Measurements from ENCODE around the gene RHEX.

RHEX gene

DNA sequence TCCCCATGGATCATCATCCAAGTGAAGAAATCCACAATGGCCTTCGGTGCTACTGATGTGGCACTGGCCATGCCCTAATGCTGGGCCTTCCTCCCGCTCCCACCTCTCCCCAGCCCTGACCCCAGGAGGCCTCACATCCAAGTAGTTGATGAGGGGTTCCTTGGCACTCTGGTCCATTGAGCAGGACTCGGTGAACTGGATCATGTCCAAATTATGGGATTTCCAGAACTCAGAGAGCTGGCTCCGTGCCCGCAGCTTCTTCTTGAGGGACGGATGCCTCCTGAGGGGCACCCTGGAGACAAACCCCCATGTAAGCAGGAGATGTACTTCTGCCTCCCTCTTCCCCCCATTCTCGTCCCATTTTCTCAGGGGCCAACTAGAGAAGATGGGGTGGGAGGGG, 30.2 kb upstream of the RHEX start:
- H2AFZ ChIP-seq (ENCODE audit: low read length), result no peak overlapping the region
- no peaks in the 10 kb centered on the region for H3K27me3 ChIP-seq (replicated peaks; ENCODE audit: insufficient read depth, low read length)
- no peaks in the 10 kb centered on the region for H3K4me1 ChIP-seq (ENCODE audit: low read length)
- H3K79me2 ChIP-seq (ENCODE audit: low read length), result no peaks in the 10 kb centered on the region
- no peaks in the 10 kb centered on the region for H3F3A ChIP-seq (ENCODE audit: insufficient read depth, low read length)
- H3K9me3 ChIP-seq (replicated peaks; ENCODE audit: insufficient read depth, low read length), result no peaks in the 10 kb centered on the region
- no peak for TF ChIP-seq EZH2 (optimal IDR thresholded peaks at IDR 0.05; ENCODE audit: low read depth, low read length)
- H3K9ac ChIP-seq (ENCODE audit: low read length), result no peak overlapping the region
- no peak overlapping the region for H3K4me2 ChIP-seq (ENCODE audit: low read depth, low read length)
- no peak for DNase-seq
- no peaks in the 10 kb centered on the region for H4K20me1 ChIP-seq (ENCODE audit: insufficient read depth, low read length)
- H3K4me3 ChIP-seq (ENCODE audit: low read length), result no peak overlapping the region
- no peaks in the 10 kb centered on the region for H3K36me3 ChIP-seq (replicated peaks; ENCODE audit: insufficient read depth, low read length)
- no peaks in the 10 kb centered on the region for H3K9me2 ChIP-seq (replicated peaks; ENCODE audit: insufficient read depth, low read length)
- no peak overlapping the region for H3K27ac ChIP-seq (ENCODE audit: low read length)

DNA sequence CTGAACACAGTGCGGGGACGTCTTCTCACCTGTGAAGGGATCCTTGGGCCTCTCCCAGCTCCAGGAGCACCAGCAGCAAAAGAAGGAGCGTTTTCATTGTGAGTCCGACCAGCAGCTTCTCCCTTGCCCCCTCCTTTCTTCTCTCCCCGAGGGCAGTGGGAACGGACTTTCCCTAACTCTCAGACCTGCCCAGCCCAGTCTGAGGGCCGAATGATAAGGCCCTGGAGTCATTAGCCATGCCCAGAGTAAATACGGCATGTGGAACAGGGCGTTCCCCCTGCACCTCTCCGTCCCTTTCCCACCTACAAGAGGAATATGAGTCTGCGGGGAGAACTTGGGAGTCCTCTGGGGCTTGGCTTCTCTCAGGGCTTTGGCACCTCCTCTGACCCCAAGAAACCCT, 29.3 kb upstream of the RHEX start, which contains the start of gene CTSE:
CTSE (minus strand) TSS at position 201 of the 400 bp plus-strand sequence; CDS start at position 97, 104 bp downstream.
- TF ChIP-seq EZH2 (optimal IDR thresholded peaks at IDR 0.05; ENCODE audit: low read depth, low read length) (no peak), EZH2phosphoT487 (IDR thresholded peaks at IDR 0.05; ENCODE audit: low read length) (no peak)
- TF ChIP-seq, protein P1, sequence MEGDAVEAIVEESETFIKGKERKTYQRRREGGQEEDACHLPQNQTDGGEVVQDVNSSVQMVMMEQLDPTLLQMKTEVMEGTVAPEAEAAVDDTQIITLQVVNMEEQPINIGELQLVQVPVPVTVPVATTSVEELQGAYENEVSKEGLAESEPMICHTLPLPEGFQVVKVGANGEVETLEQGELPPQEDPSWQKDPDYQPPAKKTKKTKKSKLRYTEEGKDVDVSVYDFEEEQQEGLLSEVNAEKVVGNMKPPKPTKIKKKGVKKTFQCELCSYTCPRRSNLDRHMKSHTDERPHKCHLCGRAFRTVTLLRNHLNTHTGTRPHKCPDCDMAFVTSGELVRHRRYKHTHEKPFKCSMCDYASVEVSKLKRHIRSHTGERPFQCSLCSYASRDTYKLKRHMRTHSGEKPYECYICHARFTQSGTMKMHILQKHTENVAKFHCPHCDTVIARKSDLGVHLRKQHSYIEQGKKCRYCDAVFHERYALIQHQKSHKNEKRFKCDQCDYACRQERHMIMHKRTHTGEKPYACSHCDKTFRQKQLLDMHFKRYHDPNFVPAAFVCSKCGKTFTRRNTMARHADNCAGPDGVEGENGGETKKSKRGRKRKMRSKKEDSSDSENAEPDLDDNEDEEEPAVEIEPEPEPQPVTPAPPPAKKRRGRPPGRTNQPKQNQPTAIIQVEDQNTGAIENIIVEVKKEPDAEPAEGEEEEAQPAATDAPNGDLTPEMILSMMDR (IDR thresholded peaks at IDR 0.05; ENCODE audit: low read length), result no peak
- no peak within 1 kb of the TSS for H3K9ac ChIP-seq (ENCODE audit: low read length)
- no peaks in the 10 kb centered on the region for H3K27me3 ChIP-seq (replicated peaks; ENCODE audit: insufficient read depth, low read length)
- no peaks in the 10 kb centered on the region for H3K9me3 ChIP-seq (replicated peaks; ENCODE audit: insufficient read depth, low read length)
- H3K36me3 ChIP-seq (replicated peaks; ENCODE audit: insufficient read depth, low read length), result no peaks in the 10 kb centered on the region
- H3F3A ChIP-seq (ENCODE audit: insufficient read depth, low read length), result no peaks in the 10 kb centered on the region
- no peak within 1 kb of the TSS for H3K4me2 ChIP-seq (ENCODE audit: low read depth, low read length)
- no peaks in the 10 kb centered on the region for H3K79me2 ChIP-seq (ENCODE audit: low read length)
- H2AFZ ChIP-seq (ENCODE audit: low read length), result no peak within 1 kb of the TSS
- no peaks in the 10 kb centered on the region for H3K4me1 ChIP-seq (ENCODE audit: low read length)
- DNase-seq, result no peak
- no peaks in the 10 kb centered on the region for H3K9me2 ChIP-seq (replicated peaks; ENCODE audit: insufficient read depth, low read length)
- H3K27ac ChIP-seq (ENCODE audit: low read length), result no peak within 1 kb of the TSS
- no peak within 1 kb of the TSS for H3K4me3 ChIP-seq (ENCODE audit: low read length)
- no peaks in the 10 kb centered on the region for H4K20me1 ChIP-seq (ENCODE audit: insufficient read depth, low read length)

DNA sequence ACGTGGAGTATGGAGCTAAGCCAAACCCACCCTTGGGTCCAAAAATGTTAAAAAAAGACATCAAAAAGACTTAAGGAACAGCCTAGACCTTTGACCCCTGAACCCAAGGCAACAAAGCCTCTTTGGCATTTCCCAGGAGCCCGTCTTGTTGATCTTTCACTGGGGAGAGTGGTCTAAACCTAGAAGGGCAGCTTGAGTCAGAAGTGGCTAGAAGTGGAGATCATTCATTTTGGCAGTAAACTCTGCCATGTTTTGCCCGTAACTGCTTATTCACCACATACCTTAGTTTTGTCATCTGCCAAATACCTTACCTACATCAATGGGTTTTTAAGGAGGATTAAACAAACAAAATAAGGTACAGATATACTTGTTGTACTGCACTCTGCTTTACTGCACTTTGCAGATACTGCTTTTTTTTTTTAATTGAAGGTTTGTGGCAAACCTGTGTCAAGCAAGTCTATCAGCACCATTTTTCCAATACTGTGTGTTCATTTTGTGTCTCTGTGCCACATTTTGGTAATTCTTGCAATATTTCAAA, 27.6 kb upstream of the RHEX start:
- Histone ChIP-seq H3K9me2 (replicated peaks; ENCODE audit: insufficient read depth, low read length) (no peaks in the 10 kb centered on the region), H3K9me3 (replicated peaks; ENCODE audit: insufficient read depth, low read length) (no peaks in the 10 kb centered on the region), H3K4me2 (ENCODE audit: low read depth, low read length) (no peak overlapping the region), H3K4me3 (ENCODE audit: low read length) (no peak overlapping the region), H3K27ac (ENCODE audit: low read length) (no peak overlapping the region), H3K36me3 (replicated peaks; ENCODE audit: insufficient read depth, low read length) (no peaks in the 10 kb centered on the region), H3F3A (ENCODE audit: insufficient read depth, low read length) (no peaks in the 10 kb centered on the region), H3K4me1 (ENCODE audit: low read length) (peaks cover 1% of the 10 kb centered on the region; the same call in 1 of the 2 replicates), H3K27me3 (replicated peaks; ENCODE audit: insufficient read depth, low read length) (no peaks in the 10 kb centered on the region), H3K79me2 (ENCODE audit: low read length) (no peaks in the 10 kb centered on the region), H2AFZ (ENCODE audit: low read length) (no peak overlapping the region), H4K20me1 (ENCODE audit: insufficient read depth, low read length) (no peaks in the 10 kb centered on the region), H3K9ac (ENCODE audit: low read length) (no peak overlapping the region)
- DNase-seq, result no peak
- no peak for TF ChIP-seq EZH2 (optimal IDR thresholded peaks at IDR 0.05; ENCODE audit: low read depth, low read length)
- no peak for TF ChIP-seq EZH2phosphoT487 (IDR thresholded peaks at IDR 0.05; ENCODE audit: low read length)
- TF ChIP-seq, protein P1 (IDR thresholded peaks at IDR 0.05; ENCODE audit: low read length), result no peak

DNA sequence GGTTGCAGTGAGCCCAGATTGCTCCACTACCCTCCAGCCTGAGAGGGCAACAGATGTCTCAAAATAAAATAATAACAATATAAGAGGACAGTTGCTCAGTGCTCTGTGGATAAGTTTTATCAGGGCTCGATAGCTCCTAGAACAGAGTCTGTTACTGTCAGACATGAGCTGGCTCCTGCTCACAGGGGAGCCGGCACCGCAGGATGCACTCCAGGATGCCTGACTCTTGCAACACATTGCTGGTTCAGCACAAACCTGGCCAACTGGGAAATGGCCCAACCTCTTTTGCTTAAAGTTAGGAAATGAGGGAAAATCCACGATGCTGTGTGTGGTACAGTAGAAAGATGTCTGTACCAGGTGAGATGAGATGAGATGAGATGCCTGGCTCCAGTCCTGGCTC, 23.5 kb upstream of the RHEX start:
- Histone ChIP-seq H3K9me2 (replicated peaks; ENCODE audit: insufficient read depth, low read length) (no peaks in the 10 kb centered on the region), H3K79me2 (ENCODE audit: low read length) (0 out of 2 replicates have a peak, but pooled peaks cover 3% of the 10 kb centered on the region), H3K9ac (ENCODE audit: low read length) (no peak overlapping the region), H3K4me2 (ENCODE audit: low read depth, low read length) (no peak overlapping the region), H3K27ac (ENCODE audit: low read length) (no peak overlapping the region), H3K9me3 (replicated peaks; ENCODE audit: insufficient read depth, low read length) (no peaks in the 10 kb centered on the region), H3K4me1 (ENCODE audit: low read length) (peaks cover 31% of the 10 kb centered on the region), H3K27me3 (replicated peaks; ENCODE audit: insufficient read depth, low read length) (no peaks in the 10 kb centered on the region), H4K20me1 (ENCODE audit: insufficient read depth, low read length) (no peaks in the 10 kb centered on the region), H3F3A (ENCODE audit: insufficient read depth, low read length) (peaks cover 4% of the 10 kb centered on the region), H3K4me3 (ENCODE audit: low read length) (no peak overlapping the region), H2AFZ (ENCODE audit: low read length) (no peak overlapping the region), H3K36me3 (replicated peaks; ENCODE audit: insufficient read depth, low read length) (no peaks in the 10 kb centered on the region)
- DNase-seq, result no peak
- TF ChIP-seq, protein P1 (IDR thresholded peaks at IDR 0.05; ENCODE audit: low read length), result no peak
- no peak for TF ChIP-seq EZH2 (optimal IDR thresholded peaks at IDR 0.05; ENCODE audit: low read depth, low read length)
- TF ChIP-seq EZH2phosphoT487 (IDR thresholded peaks at IDR 0.05; ENCODE audit: low read length), result no peak
